ENCODE data around the gene MTREX.

GRCh38 chr5:55307383-55308253, at the start of gene MTREX, which contains the start of gene DHX29:
- TF ChIP-seq ZNF426 (tag by site-specific recombination; IDR thresholded peaks at IDR 0.05) (no peak), ZNF777 (tag by site-specific recombination; IDR thresholded peaks at IDR 0.05; ENCODE audit: borderline replicate concordance) (no peak), CTCF (tag by site-specific recombination; IDR thresholded peaks at IDR 0.05) (no peak), ZNF670 (tag by site-specific recombination; IDR thresholded peaks at IDR 0.05; ENCODE audit: low read depth) (no peak)
